Hematopoietic multipotent progenitor cell treated with erythropoietin and hydrocortisone succinate and interleukin-3 and kit ligand, for 8 days (in vitro differentiated cells): Measurements from ENCODE around the gene BRAF.
A peak's percentile ranks its signal among the peaks of the same experiment; 100 is the strongest.
"Not testable (repeated sequence)": the region's sequence is repeated elsewhere in the genome, so short reads cannot be mapped to it uniquely, and the experiment has no call there.

Experiments used
- DNase-seq: peaks from one replicate; pipeline ENCODE4 v3.0.0-alpha.2; 2015

BRAF gene

GRCh38 chr7:140763166-140763565 lies 161.6 kb downstream of the BRAF start:
- not testable (repeated sequence) for DNase-seq

- DNase-seq: not testable (repeated sequence)
These were observed 163.4 kb downstream of the BRAF start for GRCh38 chr7:140761375-140761774.

GRCh38 chr7:140754506-140754905 lies 170.2 kb downstream of the BRAF start:
- no peak for DNase-seq

- no peak for DNase-seq
These were observed 172.2 kb downstream of the BRAF start for GRCh38 chr7:140752533-140752932.

GRCh38 chr7:140746751-140747150 lies 178.0 kb downstream of the BRAF start:
- no peak for DNase-seq

GRCh38 chr7:140745266-140746058 lies 179.3 kb downstream of the BRAF start:
- DNase-seq: no peak

- no peak for DNase-seq
These were observed 180.7 kb downstream of the BRAF start for GRCh38 chr7:140744005-140744404.

GRCh38 chr7:140743255-140743654 lies 181.5 kb downstream of the BRAF start:
- DNase-seq: not testable (repeated sequence)

- no peak for DNase-seq
These were observed 186.4 kb downstream of the BRAF start for GRCh38 chr7:140738280-140738679.

GRCh38 chr7:140734729-140735128 lies 190.0 kb downstream of the BRAF start:
- DNase-seq: no peak

- no peak for DNase-seq
These were observed 190.6 kb downstream of the BRAF start for GRCh38 chr7:140734096-140734495.

- DNase-seq: no peak
These were observed 192.3 kb downstream of the BRAF start for GRCh38 chr7:140732416-140732815.

GRCh38 chr7:140726281-140726680 lies 198.4 kb downstream of the BRAF start:
- DNase-seq: peak; percentile 33

- DNase-seq: no peak
These were observed 200.0 kb downstream of the BRAF start for GRCh38 chr7:140724706-140725105.

- DNase-seq: no peak
These were observed 201.2 kb downstream of the BRAF start for GRCh38 chr7:140723574-140723973.

- no peak for DNase-seq
These were observed 201.7 kb downstream of the BRAF start for GRCh38 chr7:140723006-140723405.

- DNase-seq: no peak
These were observed 202.5 kb downstream of the BRAF start for GRCh38 chr7:140722254-140722653.

- DNase-seq: no peak
These were observed 205.0 kb downstream of the BRAF start for GRCh38 chr7:140719721-140720120.

GRCh38 chr7:140714331-140715040 lies 210.2 kb downstream of the BRAF start:
- DNase-seq: no peak

- not testable (repeated sequence) for DNase-seq
These were observed 212.3 kb downstream of the BRAF start for GRCh38 chr7:140712392-140712791.

- DNase-seq: not testable (repeated sequence)
These were observed 216.0 kb downstream of the BRAF start for GRCh38 chr7:140708764-140709163.

- no peak for DNase-seq
These were observed 217.6 kb downstream of the BRAF start for GRCh38 chr7:140707132-140707531.

- no peak for DNase-seq
These were observed 220.5 kb downstream of the BRAF start for GRCh38 chr7:140704205-140704604.

- no peak for DNase-seq
These were observed 222.0 kb downstream of the BRAF start for GRCh38 chr7:140702774-140703173.
